HG02981 (cell line): ENCODE results near the gene HS3ST3B1.

Experiments
- ATAC-seq: cut with Tn5 transposase; IDR thresholded peaks from one replicate; pipeline ENCODE4 v1.9.1; 2021; ENCODE audit warnings: mild to moderate bottlenecking, moderate library complexity; ENCODE audit not compliant: unreplicated experiment

Gene HS3ST3B1

DNA sequence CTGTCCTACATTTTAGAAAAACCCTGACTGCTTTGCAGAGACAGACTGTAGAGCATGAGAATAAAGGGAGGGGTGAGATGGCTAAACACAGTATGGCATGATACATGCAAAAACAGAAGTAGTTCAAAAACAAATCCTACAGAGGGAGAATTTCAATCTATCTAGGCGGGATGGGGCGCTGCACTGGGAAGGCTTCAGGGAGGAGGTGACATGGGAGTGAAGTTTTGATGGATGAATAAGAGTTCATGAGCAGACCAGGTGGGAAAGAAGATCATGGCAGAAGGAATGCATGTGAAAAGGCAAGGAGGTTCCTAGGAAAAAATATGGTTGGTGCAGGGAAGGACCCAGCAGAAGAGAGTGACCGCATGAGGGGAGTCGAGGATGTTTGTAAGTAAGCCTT lies 19.2 kb downstream of the HS3ST3B1 start:
- ATAC-seq, result no peak

- no peak for ATAC-seq
Measured at GRCh38 chr17:14320734-14321475, 20.0 kb downstream of the HS3ST3B1 start.

DNA sequence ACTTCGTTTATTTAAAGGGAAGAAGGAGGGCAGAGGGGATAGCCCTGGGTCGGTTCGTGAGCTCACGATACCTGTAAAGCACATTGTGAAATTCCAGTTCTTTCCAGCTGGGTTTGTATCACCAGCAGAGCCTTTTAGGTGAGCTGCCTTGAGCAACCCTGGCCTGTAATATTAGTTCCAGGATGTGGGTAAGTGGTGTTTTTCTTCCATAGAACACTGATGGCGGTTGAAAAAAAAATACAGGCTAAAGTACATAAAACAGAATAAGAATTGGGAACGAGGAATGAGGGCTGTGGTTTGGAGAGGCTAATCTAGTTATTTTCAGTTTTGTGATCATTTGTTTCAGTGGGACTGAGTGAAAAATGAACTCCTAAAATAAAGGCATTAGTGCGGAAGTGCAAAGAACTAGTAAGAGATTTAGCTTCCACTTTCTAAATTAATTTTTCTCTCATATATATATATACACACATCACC lies 20.6 kb downstream of the HS3ST3B1 start:
- ATAC-seq, result no peak

DNA sequence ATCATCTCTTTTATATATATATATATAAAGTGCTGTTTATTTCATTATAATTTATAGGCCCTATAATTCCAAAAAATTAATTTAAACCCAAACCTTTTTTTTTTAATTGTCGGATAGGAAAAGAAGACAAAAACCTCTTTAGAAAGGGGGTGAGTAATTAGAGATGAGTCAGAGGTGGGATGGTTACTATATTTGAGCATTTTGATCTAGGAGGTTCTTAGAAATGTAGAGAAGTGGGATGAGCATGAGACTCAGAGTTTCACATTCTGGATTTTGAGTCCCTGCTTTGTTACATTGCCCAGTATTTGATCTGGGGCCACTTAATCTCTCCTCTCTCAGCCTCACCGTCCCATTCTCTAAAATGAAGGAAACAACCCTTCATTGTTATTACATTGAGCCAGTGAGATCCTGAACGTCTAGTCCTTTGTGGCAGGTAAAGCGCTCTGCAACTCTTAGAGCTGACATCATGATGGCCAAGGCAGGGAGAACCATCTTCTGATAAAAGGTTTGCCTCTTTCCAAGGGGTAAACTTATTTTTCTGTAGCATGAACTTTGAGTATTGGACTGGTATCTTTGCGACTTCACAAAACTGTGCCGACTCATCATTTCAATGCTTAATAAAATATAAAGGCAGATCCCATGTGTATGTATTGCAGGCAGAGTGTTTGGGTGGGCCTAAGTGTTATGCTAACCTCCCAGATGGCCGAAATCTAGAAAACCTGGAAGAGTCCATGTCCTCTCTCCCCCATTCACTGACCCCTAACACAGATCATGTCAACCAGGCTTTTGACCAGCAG lies 21.3 kb downstream of the HS3ST3B1 start:
- no peak for ATAC-seq

DNA sequence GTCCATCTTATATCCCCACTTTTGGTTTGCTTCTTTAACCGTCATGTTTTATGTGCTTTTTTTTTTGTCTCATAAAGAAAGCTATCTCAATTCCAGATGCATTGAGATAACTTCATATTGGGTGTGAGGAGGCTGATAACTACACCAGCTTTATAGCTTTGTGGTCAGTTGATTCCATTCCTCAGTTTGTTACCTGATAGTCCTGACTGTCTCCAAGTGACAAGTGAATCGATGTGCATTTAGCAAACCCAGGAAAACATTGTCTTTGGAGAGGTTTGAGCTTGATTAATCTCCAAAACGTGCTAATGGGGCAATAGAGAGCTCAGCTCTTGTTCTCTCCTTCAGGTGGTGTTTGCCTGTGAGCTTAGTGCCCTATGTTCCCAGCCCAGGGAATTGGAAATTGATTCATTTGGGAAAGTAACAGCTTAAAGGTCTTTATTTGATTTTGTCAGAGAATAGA lies 22.7 kb downstream of the HS3ST3B1 start:
- ATAC-seq, result no peak

- ATAC-seq, result no peak
Measured at GRCh38 chr17:14325618-14326167, 24.8 kb downstream of the HS3ST3B1 start.

GRCh38 chr17:14329900-14330491 lies 29.1 kb downstream of the HS3ST3B1 start:
- ATAC-seq, result no peak

GRCh38 chr17:14330492-14330962 lies 29.6 kb downstream of the HS3ST3B1 start:
- ATAC-seq, result no peak

DNA sequence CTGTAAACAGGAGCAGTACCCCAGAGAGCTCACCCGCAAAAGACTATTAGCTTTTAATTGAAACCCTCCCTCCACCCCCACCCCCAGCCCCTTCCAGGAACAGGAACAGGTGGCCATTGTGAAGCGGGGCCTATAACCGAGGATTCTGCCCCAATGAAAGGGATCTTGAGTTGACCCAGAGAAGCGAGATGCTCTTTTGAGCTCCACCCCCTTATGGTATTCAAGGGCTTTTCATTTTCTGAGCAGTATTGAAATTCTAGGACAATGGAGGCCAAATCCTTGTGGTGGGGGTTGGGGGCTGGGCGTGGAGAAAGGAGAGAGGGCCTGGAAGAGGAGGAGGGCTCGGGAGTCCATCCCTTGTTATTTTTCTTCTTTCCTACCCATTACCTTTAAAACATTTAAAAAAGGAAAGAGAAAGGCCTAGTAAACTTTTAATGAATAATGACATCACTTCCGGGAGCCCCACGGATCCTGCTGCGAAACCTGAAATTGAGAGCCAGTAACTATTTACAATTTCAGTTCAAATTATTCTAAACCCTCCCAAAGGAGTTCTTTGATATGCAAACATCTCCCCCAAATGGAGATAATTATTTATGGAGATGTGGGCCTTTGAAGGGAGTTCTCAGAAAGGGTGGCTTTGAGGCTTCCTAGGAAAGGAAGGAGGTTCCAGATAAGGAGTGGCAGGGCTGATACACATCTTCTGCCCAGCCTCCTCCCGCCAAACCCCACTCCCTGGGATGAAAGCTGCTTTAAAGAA lies 30.5 kb downstream of the HS3ST3B1 start:
- ATAC-seq, result no peak

DNA sequence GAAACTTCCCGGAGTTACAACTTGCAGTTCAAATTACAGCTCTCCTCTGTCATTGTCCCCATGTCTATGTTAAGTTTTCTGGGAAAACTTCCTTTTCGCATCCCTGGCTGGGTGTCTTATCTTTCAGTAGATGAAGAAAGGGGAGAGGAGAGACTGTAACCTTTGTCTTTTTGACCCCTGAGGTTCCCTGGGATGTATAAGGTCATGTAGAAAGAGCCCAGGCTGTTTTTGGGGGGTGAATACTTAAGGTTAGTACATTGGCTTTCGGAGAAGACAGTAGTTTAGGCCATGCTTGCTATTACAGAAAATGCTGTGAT lies 31.1 kb downstream of the HS3ST3B1 start:
- no peak for ATAC-seq

DNA sequence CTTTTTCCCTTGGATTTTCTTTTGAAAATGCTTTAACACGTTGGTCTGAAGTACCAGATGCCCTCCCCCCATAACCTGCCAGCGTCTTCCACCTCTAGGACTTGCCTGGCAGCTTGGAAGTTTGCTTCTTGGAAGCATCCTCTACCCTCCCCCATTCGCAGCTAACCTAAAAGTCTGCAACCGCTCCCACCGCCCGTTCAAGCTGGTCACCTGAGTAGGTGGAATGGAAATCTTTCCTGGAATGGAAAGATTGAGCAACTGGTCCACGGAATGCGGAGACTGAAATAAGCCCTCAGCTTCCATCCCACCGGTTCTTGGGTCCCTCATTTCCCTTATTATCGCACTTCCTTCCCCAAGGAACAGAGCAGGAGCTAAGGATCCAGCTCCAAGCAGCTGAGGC lies 31.4 kb downstream of the HS3ST3B1 start:
- no peak for ATAC-seq

DNA sequence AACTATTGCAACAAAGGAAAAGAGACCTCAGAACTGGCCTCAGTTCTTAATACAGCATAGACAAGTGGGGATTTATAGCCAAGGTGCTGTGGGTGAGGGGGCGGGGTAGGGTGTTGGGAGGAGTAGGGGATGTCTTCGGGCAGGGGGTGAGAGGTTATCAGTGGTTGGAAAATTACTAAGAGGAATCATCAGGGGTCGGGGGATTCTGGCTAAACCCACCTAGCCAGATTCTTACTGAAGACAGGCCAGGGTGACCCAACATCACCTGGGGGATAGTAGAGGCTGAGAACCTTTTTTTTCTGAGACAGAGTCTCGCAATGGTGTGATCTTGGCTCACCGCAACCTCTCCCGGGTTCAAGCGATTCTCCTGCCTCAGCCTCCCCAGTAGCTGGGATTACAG lies 32.6 kb downstream of the HS3ST3B1 start:
- ATAC-seq, result no peak

DNA sequence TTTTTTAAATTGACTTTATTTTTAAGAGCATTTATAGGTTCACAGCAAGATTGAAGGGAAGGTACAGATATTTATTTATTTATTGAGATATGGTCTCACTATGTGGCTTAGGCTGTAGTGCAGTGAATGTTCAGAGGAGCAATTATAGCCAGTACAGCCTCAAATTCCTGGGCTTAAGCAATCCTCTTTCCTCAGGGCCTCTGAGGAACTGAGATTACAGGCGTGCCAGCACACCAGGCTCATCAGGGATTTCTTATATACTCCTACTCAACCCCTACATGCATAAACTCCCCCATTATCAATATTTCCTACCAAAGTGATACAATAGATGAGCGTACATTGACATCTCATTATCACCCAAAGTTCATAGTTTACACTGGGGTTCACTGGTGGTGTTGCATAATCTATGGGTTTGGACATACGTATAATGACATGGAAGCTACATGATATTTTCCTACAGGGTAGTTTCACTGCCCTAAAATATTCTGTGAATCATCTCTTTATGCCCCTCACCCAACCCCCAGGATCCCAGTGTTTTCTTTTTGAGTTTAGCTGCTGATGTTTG lies 33.5 kb downstream of the HS3ST3B1 start:
- ATAC-seq, result no peak

- ATAC-seq, result no peak
Measured at GRCh38 chr17:14334919-14335318, 34.0 kb downstream of the HS3ST3B1 start.

DNA sequence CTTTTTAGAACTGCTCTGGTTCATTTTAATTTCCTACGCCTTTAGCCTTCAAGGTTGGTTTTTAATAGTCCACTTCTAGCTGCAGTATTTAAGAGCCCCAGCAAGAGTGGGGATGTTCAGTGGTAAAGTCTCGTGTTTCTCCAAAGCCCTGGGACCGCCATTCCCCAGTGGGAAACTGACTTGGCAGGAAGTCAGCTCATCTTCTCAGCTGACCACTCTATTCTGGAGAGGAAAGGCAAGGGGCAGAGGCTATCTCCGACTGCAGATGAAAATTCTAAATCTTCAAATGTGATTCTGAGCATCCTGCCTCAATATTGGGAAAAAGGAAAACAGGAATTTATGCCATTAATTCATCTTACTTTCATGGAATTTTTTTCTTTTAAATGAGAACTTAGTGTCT lies 35.5 kb downstream of the HS3ST3B1 start:
- ATAC-seq, result no peak

DNA sequence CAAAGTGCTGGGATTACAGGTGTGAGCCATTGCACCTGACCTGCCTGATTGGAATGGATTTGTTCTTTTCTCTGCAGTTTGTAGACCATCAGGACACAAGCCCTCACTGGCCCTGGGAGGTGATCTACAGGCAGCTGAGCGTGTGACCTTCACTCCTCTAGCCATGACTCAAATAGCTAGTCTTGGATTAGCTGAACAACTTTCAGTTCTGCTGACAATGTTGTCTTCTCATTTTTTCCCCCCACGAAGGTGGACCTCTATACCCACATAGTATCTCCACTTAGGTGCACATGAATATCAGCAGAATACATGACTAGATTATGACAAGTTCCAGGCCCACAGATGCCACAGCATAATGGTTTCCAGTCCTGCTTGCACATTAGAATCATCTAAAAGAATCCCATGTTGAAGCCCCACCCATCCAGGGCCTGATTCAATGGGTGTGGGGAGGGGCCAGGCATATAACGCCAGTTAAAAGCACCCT lies 36.8 kb downstream of the HS3ST3B1 start:
- ATAC-seq, result peak; percentile 56

- no peak for ATAC-seq
Measured at GRCh38 chr17:14340857-14341754, 40.2 kb downstream of the HS3ST3B1 start.

GRCh38 chr17:14341866-14342265 lies 41.0 kb downstream of the HS3ST3B1 start:
- no peak for ATAC-seq

GRCh38 chr17:14346801-14347200 lies 45.9 kb downstream of the HS3ST3B1 start:
- no peak for ATAC-seq
